ENCODE measurements around the gene GRP.

Gene GRP

DNA sequence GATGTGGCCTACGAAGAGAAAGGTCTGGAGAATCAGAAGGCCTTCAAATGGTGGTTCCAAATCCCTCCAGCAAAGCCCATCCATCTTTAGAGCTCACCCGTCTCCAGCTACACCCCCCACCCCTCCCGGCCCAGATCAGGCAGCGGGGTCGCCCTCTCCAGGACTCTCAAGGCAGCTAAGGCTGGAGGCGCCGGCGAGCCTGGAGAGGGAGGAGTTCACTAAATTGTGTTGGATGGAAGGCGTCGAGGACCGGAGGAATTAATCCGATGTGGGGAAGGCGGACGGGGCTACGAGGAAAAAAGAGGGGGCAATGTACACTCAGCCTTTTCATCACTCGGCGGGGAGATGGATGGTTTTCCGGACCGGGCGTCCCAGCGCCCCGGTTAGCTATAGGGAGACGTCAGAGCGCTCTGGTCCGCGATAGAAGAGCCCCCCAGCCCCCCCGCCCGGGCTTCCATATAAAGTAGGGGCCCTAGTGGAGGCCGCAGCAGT lies at the start of gene GRP:
TSS of gene GRP (plus strand) at position 487 of the 492 bp plus-strand sequence. CDS start 108 bp downstream, outside the sequence.
- no peak for DNase-seq (ENCODE audit: low read depth)
- no peak within 1 kb of the TSS for H3K4me3 ChIP-seq (ENCODE audit: low read depth, low read length)
- TF ChIP-seq, protein P1, sequence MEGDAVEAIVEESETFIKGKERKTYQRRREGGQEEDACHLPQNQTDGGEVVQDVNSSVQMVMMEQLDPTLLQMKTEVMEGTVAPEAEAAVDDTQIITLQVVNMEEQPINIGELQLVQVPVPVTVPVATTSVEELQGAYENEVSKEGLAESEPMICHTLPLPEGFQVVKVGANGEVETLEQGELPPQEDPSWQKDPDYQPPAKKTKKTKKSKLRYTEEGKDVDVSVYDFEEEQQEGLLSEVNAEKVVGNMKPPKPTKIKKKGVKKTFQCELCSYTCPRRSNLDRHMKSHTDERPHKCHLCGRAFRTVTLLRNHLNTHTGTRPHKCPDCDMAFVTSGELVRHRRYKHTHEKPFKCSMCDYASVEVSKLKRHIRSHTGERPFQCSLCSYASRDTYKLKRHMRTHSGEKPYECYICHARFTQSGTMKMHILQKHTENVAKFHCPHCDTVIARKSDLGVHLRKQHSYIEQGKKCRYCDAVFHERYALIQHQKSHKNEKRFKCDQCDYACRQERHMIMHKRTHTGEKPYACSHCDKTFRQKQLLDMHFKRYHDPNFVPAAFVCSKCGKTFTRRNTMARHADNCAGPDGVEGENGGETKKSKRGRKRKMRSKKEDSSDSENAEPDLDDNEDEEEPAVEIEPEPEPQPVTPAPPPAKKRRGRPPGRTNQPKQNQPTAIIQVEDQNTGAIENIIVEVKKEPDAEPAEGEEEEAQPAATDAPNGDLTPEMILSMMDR (IDR thresholded peaks at IDR 0.05; ENCODE audit: control insufficient read depth, extremely low read depth, insufficient read depth) = no peak

- DNase-seq (ENCODE audit: low read depth) = no peak
- TF ChIP-seq, protein P1 (IDR thresholded peaks at IDR 0.05; ENCODE audit: control insufficient read depth, extremely low read depth, insufficient read depth) = no peak
- H3K4me3 ChIP-seq (ENCODE audit: low read depth, low read length) = no peak overlapping the region
Observed at GRCh38 chr18:59172664-59173249, 47.2 kb upstream of the GRP start.

DNA sequence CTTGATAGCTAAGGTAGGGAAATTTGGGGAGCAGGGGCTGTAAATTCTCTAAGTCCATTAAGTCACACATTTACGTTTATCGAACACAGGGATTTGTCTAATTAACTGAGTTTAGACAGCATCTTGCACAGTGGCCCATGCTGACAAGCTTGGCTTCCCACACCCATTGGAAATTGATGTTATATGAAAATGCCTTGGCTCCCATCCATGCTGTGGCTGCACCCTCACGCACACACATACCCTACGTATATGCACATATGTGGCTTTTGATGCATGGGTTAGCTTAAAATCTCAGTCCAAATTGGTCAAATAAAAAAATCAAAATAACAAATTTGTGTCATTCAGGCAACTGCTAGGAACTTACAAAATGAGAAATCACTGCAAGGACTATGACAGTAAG lies 42.5 kb upstream of the GRP start:
- no peak for DNase-seq (ENCODE audit: low read depth)
- TF ChIP-seq, protein P1 (IDR thresholded peaks at IDR 0.05; ENCODE audit: control insufficient read depth, extremely low read depth, insufficient read depth) = no peak
- no peak overlapping the region for H3K4me3 ChIP-seq (ENCODE audit: low read depth, low read length)

DNA sequence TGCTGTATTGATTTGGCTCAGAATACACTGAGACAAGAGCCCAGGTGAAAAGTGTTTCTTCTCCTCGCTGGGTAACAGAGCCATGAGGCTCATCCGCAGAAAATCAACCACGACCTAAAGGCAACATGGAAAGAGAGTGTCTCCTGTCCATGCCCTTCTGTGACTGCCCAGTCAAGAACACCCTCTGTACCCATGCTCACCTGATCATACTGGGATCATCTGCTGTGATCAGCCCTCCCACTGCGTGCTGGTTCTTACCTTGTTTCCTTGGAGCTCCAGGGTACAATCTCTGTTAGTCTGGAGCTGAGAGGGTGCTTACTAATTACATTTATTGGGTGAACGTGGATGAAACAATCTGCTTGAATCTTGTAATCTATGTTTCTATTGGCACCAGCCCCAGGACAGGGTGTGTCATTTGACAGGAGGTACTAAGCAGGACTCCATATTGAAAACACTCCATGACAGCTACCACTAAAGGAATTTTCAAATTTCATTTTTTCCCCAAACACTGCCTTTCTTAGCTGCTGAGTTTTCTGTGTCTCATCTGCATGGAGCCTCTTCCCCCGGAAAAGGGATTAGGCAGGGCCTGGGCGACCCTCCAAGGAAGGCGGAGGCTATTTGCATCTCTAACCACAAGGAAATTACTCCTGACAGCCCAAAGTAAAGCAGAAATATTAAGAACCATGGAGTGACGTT lies 39.7 kb upstream of the GRP start:
- no peak overlapping the region for H3K4me3 ChIP-seq (ENCODE audit: low read depth, low read length)
- TF ChIP-seq, protein P1 (IDR thresholded peaks at IDR 0.05; ENCODE audit: control insufficient read depth, extremely low read depth, insufficient read depth) = no peak
- DNase-seq (ENCODE audit: low read depth) = no peak

- no peak for DNase-seq (ENCODE audit: low read depth)
- TF ChIP-seq, protein P1 (IDR thresholded peaks at IDR 0.05; ENCODE audit: control insufficient read depth, extremely low read depth, insufficient read depth) = no peak
- no peak overlapping the region for H3K4me3 ChIP-seq (ENCODE audit: low read depth, low read length)
Observed at GRCh38 chr18:59182673-59183072, 37.3 kb upstream of the GRP start.

- no peak for DNase-seq (ENCODE audit: low read depth)
- H3K4me3 ChIP-seq (ENCODE audit: low read depth, low read length) = no peak overlapping the region
- TF ChIP-seq, protein P1 (IDR thresholded peaks at IDR 0.05; ENCODE audit: control insufficient read depth, extremely low read depth, insufficient read depth) = no peak
Observed at GRCh38 chr18:59189008-59189407, 30.9 kb upstream of the GRP start.

Measured in LNCaP clone FGC (cell line).